ENCODE results near the gene CSRP3.

- no peak for TF ChIP-seq GATA2 (IDR thresholded peaks at IDR 0.05; ENCODE audit: low read depth, low read length)
- no peak for TF ChIP-seq GATA3 (IDR thresholded peaks at IDR 0.05; ENCODE audit: low read depth, low read length)
Measured at GRCh38 chr11:19208181-19208580, 6.4 kb upstream of the CSRP3 start.

All from SH-SY5Y (cell line).